DMS153 treated with DMSO at 0.1 percent for 48 hours (cell line): ENCODE data around the gene GRHL1.

Experiments
- DNase-seq: peaks from one replicate; lab custom pipeline; 2025; ENCODE audit not compliant: unreplicated experiment; lab: John Stamatoyannopoulos, UW

The GRHL1 gene

GRCh38 chr2:9992427-9993187, 41.1 kb downstream of the GRHL1 start:
- DNase-seq = no peak

GRCh38 chr2:9993488-9994165, 42.1 kb downstream of the GRHL1 start:
- no peak for DNase-seq

DNA sequence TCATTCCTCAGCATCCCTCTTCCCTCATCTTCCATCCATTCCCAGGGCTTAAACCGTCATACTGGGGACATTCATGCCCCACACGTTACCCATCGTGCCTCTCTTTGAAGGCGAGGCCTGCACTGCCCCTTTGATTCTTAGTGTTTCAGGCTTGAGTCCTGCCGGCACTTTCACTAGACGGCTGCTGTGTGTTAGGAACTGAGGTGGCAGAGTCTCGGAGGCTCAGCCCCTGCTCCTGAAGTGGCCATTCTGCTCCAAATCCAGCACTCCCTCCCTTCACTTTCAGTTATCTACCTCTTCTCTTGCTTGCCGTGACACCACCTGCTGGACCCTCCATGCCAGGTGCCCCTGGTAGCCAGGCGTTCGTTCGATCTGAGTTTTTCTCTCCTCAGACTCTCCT, 43.0 kb downstream of the GRHL1 start:
- no peak for DNase-seq

DNA sequence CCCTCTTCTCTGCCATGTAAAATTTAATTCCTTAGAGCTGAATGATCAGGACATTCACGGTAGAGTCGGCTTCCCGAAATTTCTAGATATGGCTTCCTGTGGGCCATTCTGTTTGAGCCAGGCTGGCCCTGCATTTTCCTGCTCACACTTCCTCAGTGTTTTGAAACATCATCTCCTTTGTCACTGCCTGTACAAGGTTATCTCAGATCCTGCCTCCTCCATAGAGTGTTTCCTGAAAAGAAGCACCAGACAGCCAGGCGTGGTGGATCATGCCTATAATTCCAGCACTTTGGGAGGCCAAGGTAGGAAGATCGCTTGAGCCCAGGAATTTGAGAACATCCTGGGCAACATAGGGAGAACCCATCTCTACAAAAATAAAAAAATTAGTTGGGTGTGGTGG, 43.6 kb downstream of the GRHL1 start:
- DNase-seq = no peak

DNA sequence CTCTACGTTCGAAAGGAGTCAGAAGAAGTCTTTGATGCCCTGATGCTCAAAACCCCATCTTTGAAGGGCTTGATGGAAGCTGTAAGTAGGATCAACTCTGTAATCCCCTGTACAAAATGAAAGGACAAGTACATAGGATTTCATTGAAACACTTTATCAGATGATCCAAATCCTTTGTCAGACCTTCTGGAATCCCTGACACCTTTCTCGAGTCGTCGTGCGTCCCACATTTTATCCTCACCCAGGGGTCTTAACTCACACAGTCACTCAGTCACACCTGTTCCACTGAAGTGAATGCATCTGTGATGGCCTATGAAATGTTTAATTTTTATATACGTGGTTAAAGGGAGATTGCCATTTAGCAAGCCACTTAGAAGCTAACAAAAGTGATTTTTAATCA, 44.8 kb downstream of the GRHL1 start:
- no peak for DNase-seq

GRCh38 chr2:9997936-9998335, 46.4 kb downstream of the GRHL1 start:
- no peak for DNase-seq

DNA sequence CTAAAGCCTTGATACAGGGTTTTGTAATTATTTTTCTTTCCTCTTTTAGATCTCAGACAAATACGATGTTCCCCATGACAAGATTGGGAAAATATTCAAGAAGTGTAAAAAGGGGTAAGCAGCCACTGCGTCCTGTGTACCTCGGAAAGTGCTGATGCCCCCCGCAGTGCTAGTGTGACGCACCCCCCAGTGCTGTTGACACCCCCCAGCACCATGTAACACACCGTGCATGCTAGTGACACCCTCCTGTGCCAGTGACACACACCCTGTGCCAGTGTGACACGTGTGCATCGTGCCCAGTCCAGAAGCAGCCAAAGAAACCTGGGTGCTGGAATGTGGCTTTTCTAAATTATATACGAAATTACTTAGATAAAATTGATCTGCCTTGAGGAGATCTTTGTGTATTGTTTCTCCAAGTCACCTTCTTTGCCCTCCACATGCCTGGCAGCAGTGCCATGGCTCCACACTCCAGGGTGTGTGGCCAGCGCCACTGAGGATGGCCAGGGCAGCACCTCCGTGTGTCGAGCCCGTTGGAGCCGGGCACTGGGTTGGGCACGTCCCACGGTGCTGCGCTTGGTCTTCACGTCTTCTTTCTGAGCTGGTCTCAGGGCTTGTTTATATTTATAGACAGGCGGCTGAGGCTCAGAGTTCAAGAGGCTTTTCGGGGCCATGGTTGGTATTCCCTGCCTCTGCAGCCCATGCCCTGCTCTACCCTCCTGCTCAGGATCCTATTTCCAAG, 47.6 kb downstream of the GRHL1 start:
- DNase-seq = no peak

- no peak for DNase-seq
Measured at GRCh38 chr2:9999693-10000092, 48.2 kb downstream of the GRHL1 start.

DNA sequence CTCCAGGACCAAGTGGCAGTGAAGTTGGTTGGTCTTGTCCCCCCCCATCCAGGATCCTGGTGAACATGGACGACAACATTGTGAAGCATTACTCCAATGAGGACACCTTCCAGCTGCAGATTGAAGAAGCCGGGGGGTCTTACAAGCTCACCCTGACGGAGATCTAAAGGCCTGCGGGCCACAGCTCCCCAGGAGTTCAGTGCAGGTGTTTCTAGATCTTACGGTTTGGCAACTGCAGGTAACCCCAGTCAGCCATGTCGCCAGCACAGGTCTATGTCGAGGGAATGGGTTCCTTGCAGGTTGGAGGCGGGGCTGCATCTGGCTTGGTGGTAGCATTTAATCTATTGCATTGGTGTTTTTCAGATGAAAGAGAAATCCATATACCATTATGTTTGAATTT, 49.0 kb downstream of the GRHL1 start:
- DNase-seq = no peak

- DNase-seq = no peak
Measured at GRCh38 chr2:10001586-10001985, 50.1 kb downstream of the GRHL1 start.

DNA sequence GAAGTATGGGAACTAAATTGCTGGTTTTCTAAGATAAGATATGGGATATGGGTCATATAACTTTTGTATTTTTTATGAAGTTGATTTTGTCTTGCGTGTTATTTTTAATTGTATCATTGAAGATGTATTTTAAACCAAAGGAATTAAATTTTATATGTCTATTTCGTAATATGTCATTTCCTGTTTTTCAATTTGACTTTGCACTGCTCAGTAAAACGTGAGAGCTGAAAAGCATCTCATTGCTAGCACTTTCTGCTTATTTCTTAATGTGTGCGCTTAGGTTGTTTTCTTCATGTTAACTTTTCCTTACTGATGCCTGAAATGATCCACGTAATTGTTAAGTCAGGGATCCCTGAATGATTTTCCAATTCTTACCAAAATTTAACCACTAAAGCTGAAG, 50.6 kb downstream of the GRHL1 start:
- no peak for DNase-seq

GRCh38 chr2:10002681-10003080, 51.2 kb downstream of the GRHL1 start:
- no peak for DNase-seq

- DNase-seq = no peak
Measured at GRCh38 chr2:10003206-10004125, 52.0 kb downstream of the GRHL1 start.

DNA sequence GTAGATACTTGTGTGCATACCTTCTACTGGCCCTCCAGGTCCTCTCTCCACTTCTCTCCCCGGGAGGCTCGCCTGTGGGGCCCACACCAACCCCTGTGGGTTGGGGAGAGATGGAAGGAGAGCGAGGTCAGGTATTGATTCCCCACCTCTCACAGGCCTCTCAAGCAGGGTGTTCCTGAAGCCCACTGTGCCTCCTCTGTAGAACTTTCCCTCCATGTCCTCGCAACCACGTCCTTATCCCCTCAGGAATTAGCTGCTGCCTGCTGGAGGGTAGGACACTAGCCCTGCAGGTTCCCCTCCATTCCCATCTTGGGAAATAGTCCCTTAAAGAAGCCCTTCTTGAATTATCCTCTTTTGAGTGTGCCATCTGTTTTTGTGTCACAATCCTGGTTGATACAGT, 52.9 kb downstream of the GRHL1 start:
- no peak for DNase-seq

GRCh38 chr2:10004836-10005235, 53.3 kb downstream of the GRHL1 start:
- no peak for DNase-seq

- no peak for DNase-seq
Measured at GRCh38 chr2:10005461-10006235, 54.2 kb downstream of the GRHL1 start.

DNA sequence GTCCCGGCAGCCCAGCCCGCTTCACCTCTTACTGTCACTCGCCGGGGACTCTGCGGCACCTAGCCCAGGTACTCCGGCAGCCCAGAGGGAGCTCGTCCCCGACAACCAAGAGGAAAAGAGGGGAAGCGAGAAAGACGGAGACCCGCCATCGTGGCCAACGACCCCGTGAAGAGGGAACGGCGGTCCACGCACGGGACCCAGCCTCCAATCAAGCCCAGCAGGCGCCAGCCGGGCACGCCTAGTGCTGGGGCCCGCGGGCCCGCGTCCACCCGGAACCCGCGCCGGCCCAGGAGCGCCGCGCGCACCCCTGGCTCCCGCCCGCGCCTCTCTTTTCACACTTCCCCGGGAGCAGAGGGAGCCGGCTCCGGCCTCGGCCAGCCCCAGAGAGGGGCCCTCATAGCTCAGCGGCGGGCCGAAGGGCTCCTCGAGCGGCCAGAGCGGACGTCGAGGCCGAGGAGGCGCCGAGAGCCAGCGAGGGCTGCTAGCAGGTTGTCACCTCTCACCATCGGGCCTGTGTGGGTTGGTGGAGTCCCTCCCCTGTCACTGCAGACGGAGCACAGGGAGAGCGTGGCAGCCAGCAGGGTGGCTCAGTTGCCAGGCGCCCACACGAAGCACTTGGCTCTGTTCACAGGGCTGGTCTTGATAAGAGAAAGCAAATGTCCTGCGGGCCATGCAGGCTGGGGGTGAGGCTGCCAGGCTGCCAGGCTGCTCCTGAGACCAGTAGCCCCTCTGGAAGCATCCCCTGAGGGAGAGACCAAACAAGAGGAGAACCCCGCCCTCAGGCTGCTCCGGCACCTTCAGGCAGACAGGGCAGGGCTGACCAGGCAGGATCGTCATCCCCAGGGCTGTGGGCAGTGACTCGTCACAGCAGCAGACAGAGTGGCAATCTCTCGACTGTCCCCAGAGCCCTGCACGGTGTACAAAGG, 55.0 kb downstream of the GRHL1 start:
- DNase-seq = no peak

GRCh38 chr2:10007435-10007834, 55.9 kb downstream of the GRHL1 start:
- no peak for DNase-seq
